ENCODE results near the gene QPCTL. TPM values are rescaled to one million over a fixed set of nuclear protein-coding genes. Genes with fewer than 3 reads are reported as not detected.

The QPCTL gene
- total and polyA plus RNA-seq, 2 experiments from 2014 or later: 10.3 to 11.0 TPM

DNA sequence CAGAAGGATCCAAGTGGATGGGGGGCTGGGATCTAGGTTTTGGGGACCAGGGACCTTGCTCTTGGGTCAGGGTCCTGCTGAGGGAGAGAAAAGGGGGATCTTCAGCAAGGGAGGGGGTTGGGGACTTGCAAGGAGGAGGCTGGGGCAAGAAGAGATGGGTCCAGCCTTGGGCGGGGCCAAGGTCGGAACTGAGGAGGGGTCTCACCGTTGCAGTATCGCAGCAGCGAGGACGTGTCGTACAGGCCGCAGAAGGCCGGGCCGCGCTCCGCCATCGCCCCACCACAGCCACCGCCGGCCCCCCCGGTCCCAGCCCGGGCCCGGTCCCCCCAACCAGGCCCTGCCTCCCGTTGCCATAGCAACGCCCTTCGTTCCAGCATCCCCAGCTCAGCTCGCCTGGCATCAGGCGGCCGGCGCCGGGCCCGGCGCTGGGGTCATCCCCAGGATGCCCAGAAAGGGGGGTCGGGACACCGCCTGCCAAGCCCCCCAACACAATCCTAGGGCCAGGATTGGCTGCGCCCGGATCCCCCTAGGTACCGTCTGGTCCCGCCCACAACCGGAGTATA lies 47.3 kb upstream of the QPCTL start:
- H3K4me2 ChIP-seq: peak overlapping the region; percentile 73
- H3K9me2 ChIP-seq (replicated peaks; ENCODE audit: insufficient read depth): no peaks in the 10 kb centered on the region
- H3K79me2 ChIP-seq: no peaks in the 10 kb centered on the region
- TF ChIP-seq EZH2 (IDR thresholded peaks at IDR 0.05; ENCODE audit: borderline replicate concordance) (no peak), EZH2phosphoT487 (IDR thresholded peaks at IDR 0.05; ENCODE audit: low read depth, severe bottlenecking, unreplicated experiment) (no peak)
- TF ChIP-seq, protein P1, sequence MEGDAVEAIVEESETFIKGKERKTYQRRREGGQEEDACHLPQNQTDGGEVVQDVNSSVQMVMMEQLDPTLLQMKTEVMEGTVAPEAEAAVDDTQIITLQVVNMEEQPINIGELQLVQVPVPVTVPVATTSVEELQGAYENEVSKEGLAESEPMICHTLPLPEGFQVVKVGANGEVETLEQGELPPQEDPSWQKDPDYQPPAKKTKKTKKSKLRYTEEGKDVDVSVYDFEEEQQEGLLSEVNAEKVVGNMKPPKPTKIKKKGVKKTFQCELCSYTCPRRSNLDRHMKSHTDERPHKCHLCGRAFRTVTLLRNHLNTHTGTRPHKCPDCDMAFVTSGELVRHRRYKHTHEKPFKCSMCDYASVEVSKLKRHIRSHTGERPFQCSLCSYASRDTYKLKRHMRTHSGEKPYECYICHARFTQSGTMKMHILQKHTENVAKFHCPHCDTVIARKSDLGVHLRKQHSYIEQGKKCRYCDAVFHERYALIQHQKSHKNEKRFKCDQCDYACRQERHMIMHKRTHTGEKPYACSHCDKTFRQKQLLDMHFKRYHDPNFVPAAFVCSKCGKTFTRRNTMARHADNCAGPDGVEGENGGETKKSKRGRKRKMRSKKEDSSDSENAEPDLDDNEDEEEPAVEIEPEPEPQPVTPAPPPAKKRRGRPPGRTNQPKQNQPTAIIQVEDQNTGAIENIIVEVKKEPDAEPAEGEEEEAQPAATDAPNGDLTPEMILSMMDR (IDR thresholded peaks at IDR 0.05; ENCODE audit: poor library complexity): no peak
- H2AFZ ChIP-seq: no peak overlapping the region
- H3K27ac ChIP-seq: no peak overlapping the region
- H3K27me3 ChIP-seq: no peaks in the 10 kb centered on the region
- no peaks in the 10 kb centered on the region for H3K9me3 ChIP-seq (ENCODE audit: low read depth)
- no peak overlapping the region for H3K4me3 ChIP-seq
- no peaks in the 10 kb centered on the region for H3K36me3 ChIP-seq (replicated peaks; ENCODE audit: insufficient read depth, low read depth)
- no peaks in the 10 kb centered on the region for H4K20me1 ChIP-seq (ENCODE audit: insufficient read depth, poor library complexity, severe bottlenecking)
- DNase-seq (ENCODE audit: low spot score): no peak
- WGBS (ENCODE audit: low lambda C conversion rate, missing lambda C conversion rate): 15% methylated on average over 14 of the region's 35 CpGs
- peaks cover 9% of the 10 kb centered on the region for H3K4me1 ChIP-seq (ENCODE audit: insufficient read depth)

- no peaks in the 10 kb centered on the region for H4K20me1 ChIP-seq (ENCODE audit: insufficient read depth, poor library complexity, severe bottlenecking)
- DNase-seq (ENCODE audit: low spot score): peak; percentile 93
- peak overlapping the region; percentile 43 for H3K27ac ChIP-seq
- WGBS (ENCODE audit: low lambda C conversion rate, missing lambda C conversion rate): 5% methylated on average over 24 of the region's 27 CpGs
- peaks cover 9% of the 10 kb centered on the region for H3K4me1 ChIP-seq (ENCODE audit: insufficient read depth)
- H3K4me3 ChIP-seq: peak overlapping the region; percentile 10
- H3K27me3 ChIP-seq: no peaks in the 10 kb centered on the region
- no peaks in the 10 kb centered on the region for H3K36me3 ChIP-seq (replicated peaks; ENCODE audit: insufficient read depth, low read depth)
- H3K9me3 ChIP-seq (ENCODE audit: low read depth): no peaks in the 10 kb centered on the region
- TF ChIP-seq EZH2phosphoT487 (IDR thresholded peaks at IDR 0.05; ENCODE audit: low read depth, severe bottlenecking, unreplicated experiment): no peak
- TF ChIP-seq, protein P1 (IDR thresholded peaks at IDR 0.05; ENCODE audit: poor library complexity): no peak
- TF ChIP-seq EZH2 (IDR thresholded peaks at IDR 0.05; ENCODE audit: borderline replicate concordance): no peak
- H3K9me2 ChIP-seq (replicated peaks; ENCODE audit: insufficient read depth): no peaks in the 10 kb centered on the region
- no peaks in the 10 kb centered on the region for H3K79me2 ChIP-seq
- peak overlapping the region; percentile 78 for H2AFZ ChIP-seq
- H3K4me2 ChIP-seq: peak overlapping the region; percentile 73
Measured at GRCh38 chr19:45645631-45646344, 46.7 kb upstream of the QPCTL start.

- WGBS (ENCODE audit: low lambda C conversion rate, missing lambda C conversion rate): 40% methylated on average over 9 of the region's 9 CpGs
- DNase-seq (ENCODE audit: low spot score): no peak
- Histone ChIP-seq H3K27ac (peak overlapping the region; percentile 36), H3K27me3 (no peaks in the 10 kb centered on the region), H3K36me3 (replicated peaks; ENCODE audit: insufficient read depth, low read depth) (no peaks in the 10 kb centered on the region), H4K20me1 (ENCODE audit: insufficient read depth, poor library complexity, severe bottlenecking) (no peaks in the 10 kb centered on the region), H3K9me3 (ENCODE audit: low read depth) (no peaks in the 10 kb centered on the region), H3K4me2 (peak overlapping the region; percentile 73), H3K4me1 (ENCODE audit: insufficient read depth) (peaks cover 9% of the 10 kb centered on the region), H3K79me2 (no peaks in the 10 kb centered on the region), H3K9me2 (replicated peaks; ENCODE audit: insufficient read depth) (no peaks in the 10 kb centered on the region), H3K4me3 (no peak overlapping the region), H2AFZ (peak overlapping the region; percentile 78)
- no peak for TF ChIP-seq EZH2phosphoT487 (IDR thresholded peaks at IDR 0.05; ENCODE audit: low read depth, severe bottlenecking, unreplicated experiment)
- TF ChIP-seq, protein P1 (IDR thresholded peaks at IDR 0.05; ENCODE audit: poor library complexity): no peak
- no peak for TF ChIP-seq EZH2 (IDR thresholded peaks at IDR 0.05; ENCODE audit: borderline replicate concordance)
Measured at GRCh38 chr19:45646345-45646698, 46.1 kb upstream of the QPCTL start.
